CD4-positive, alpha-beta T cell treated with Interferon gamma for 1 hour (primary cell): ENCODE measurements around the gene MRPS17.

Experiments
- DNase-seq: peaks from one replicate; pipeline ENCODE4 v3.0.0-alpha.2; 2020

MRPS17 gene

DNA sequence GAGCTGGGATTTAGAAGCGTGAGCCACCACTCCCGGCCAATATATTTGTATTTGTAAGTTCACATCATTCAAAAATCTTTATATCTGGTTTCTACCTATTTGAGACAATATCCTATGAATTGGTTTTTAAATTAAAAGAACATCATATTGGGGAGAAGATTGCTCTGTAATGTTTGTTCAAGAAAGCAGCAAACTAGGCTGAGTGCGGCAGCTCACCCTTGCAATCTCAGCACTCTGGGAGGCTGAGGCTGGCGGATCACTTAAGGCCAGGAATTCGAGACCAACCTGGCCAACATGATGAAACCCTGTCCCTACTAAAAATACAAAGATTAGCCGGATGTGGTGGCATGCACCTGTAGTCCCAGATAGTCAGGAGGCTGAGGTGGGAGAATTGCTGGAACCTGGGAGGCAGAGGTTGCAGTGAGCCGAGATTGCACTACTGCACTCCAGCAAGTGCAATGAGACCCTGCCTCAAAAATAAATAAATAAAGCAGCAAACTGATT, 22.1 kb downstream of the MRPS17 start:
- no peak for DNase-seq

DNA sequence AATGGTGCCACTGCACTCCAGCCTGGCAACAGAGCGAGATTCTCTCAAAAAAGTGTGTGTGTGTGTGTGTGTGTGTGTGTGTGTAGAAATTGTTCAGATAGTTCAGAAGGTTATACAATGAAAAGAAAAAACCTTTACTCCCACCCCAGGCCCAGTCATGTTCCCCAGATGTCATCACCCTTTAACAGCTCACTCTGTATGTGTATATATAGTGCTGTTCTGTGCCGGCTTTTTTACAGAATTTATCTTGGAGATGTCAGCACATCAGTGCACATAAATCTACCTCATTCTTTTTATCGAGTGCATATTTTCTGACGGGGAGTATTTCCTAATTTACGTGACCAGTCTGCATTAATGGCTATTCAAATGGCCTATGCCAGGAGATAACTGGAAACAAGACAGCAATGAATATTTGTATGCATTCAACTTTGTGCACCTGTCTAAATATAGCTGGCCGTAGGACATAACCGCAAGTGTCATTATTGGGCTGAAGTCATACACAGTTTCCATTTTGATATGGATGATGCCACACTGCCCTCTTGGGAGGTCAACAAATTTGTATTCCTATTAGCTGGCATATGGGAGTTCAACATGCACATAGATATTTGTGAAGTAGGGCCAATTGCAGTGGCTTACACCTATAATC, 24.4 kb downstream of the MRPS17 start:
- DNase-seq = no peak

DNA sequence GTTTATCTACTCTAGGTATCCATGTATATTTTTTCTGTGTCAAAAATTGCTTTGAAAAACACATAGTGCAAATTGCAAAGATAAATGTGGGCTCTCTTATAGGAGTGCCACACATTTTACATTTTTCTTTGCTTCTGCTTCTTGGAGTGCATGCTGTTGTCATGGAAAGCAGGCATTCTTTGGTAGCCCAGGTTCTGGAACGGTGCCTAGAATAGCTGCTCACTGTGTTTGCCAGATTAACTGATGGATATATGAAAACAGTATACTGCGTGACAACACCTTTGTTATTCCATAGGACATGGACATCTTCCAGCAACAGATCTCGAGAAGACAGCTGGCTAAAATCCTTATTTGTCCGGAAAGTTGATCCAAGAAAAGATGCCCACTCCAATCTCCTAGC, 26.2 kb downstream of the MRPS17 start:
- no peak for DNase-seq

DNA sequence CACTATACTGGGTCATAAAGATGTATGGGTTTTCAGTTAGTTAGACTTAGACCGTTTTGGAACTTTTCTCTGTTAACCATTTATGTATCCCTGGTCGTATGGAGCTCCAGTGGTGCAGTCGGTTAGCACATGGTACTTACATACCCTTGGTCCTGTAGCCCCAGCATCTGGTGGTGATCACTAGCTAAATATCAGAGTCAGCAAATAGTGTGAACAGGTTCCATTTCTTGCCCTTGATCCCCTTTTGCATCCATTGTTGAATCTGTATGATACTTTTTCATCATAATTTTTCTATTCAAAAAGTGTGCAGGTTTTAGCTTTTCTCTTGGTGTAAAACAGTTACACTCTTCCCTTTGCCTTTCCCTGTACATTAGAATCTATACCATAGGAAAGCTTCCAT, 28.6 kb downstream of the MRPS17 start:
- DNase-seq = no peak

DNA sequence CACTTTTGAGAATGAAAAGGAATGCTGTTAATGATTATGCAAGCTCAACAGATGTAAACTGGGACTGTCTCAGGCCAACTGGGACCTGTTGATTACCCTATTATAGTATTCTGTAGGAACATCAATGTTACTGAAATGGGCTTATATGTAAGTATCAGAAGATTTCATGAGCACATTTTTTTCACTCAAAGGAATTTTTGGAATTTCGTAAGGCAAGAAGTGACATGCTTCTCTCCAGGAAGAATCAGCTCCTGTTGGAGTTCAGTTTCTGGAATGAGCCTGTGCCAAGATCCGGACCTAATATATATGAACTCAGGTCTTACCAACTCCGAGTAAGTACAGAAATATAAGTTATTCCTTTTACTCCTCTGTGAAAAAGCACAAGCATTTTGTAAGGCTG, 31.9 kb downstream of the MRPS17 start:
- DNase-seq = no peak

DNA sequence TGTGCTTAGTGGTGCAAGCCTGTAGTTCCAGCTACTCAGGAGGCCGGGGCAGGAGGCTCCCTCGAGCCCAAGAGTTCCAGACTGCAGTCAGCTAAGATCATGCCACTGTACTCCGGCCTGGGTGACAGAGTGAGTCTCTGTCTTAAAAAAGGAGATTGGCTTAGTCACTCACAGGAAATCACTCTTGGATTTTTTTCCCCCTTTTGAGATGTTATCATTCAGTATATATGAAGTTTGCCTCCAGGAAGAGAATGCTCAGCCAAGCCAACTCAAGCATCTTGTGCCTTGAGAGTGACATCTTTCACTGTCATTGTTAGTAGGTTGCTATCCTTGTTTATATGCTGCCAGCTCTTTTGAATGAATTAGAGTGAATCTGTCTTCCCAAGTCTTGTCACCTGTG, 40.7 kb downstream of the MRPS17 start:
- no peak for DNase-seq

DNA sequence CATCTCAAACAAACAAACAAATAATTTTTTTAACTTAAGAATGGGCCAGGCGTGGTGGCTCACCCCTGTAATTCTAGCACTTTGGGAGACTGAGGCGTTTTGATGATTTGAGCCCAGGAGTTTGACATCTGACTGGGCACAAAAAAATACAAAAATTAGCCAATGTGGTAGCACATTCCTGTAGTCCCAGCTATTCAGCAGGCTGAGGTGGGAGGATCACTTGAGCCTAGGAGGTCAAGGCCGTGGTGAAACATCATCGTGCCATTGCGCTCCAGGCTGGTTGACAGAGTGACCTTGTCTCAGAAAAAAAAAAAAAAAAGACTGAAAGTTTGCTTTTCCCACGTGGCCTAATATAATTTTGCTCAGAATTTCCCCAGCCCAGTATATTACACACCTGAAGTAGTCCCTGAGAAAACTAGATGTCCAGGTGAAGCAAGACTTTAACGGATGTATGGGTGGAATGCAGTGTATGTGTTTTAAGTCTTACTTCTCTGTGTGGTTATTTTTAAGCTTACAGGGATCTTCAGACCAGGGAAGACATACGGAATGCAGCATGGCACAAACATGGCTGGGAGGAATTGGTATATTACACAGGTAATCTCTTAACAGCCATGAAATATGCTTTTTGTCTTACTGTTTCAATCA, 45.3 kb downstream of the MRPS17 start:
- DNase-seq = no peak

DNA sequence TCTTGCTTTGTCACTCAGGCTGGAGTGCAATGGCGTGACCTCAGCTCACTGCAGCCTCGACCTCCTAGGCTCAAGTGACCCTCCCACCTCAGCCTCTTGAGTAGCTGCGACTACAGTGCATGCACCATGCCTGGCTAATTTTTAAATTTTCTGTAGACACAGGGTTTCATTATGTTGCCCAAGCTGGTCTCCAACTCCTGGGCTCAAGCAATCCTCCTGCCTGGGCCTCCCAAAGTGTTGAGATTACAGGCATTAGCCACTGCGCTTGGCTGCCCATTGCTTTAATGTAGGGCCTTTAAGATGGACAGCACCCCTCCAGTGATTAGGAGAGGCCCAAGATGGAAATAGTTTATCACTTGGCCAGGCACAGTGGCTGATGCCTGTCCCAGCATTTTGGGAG, 52.1 kb downstream of the MRPS17 start:
- no peak for DNase-seq
